Body of pancreas (tissue), 4 donors: ENCODE data around the gene ODF2.

Experiments used
- POLR2A ChIP-seq, 3 donors: fragments of 450-650 bp; IDR thresholded peaks; one replicate each; pipeline ENCODE4 v1.6.1; 2016; ENCODE audit warnings: antibody characterized with exemption in 3 of 3, mild to moderate bottlenecking in 2 of 3
- TF ChIP-seq, protein P1 (sequence below), 7 experiments: fragments of 450-650 bp in 4 of 7; fragments of 200-600 bp in 3 of 7; sonication (generic) in 3 of 7; IDR thresholded peaks; one replicate each; pipeline ENCODE4 v1.5.1; 2016 to 2019; ENCODE audit warnings: antibody characterized with exemption in 7 of 7

DNA sequence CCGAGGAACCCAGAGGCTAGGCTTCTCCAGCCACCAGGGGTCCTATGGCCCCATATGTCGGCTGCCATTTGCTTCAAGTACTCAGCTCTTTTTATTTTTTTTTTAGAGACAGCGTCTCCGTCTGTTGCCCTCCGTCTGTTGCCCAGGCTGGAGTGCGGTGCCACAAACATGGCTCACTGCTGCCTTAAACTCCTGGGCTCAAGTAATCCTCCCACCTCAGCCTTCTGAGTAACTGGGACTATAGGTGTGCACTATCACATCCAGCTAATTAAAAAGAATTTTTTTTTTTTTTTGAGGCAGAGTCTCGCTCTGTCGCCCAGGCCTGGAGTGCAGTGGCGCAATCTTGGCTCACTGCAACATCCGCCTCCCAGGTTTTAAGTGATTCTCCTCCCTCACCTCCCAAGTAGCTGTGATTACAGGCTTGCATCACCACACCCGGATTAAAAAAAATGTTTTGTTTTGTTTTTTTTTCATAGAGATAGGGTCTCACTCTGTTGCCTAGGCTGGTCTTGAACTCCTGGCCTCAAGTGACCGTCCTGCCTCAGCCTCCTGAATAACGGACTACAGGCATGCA is 26.2 kb upstream of the ODF2 start:
- no peak for TF ChIP-seq POLR2A (IDR thresholded peaks at IDR 0.05)
- TF ChIP-seq, protein P1, sequence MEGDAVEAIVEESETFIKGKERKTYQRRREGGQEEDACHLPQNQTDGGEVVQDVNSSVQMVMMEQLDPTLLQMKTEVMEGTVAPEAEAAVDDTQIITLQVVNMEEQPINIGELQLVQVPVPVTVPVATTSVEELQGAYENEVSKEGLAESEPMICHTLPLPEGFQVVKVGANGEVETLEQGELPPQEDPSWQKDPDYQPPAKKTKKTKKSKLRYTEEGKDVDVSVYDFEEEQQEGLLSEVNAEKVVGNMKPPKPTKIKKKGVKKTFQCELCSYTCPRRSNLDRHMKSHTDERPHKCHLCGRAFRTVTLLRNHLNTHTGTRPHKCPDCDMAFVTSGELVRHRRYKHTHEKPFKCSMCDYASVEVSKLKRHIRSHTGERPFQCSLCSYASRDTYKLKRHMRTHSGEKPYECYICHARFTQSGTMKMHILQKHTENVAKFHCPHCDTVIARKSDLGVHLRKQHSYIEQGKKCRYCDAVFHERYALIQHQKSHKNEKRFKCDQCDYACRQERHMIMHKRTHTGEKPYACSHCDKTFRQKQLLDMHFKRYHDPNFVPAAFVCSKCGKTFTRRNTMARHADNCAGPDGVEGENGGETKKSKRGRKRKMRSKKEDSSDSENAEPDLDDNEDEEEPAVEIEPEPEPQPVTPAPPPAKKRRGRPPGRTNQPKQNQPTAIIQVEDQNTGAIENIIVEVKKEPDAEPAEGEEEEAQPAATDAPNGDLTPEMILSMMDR (IDR thresholded peaks at IDR 0.05): no peak
